HAP-1 (cell line): ENCODE results near the gene PDLIM5.
A peak's percentile ranks its signal among the peaks of the same experiment; 100 is the strongest.
"Not testable (repeated sequence)": the region's sequence is repeated elsewhere in the genome, so short reads cannot be mapped to it uniquely, and the experiment has no call there.

Experiments
- DNase-seq, 2 experiments: peaks; one replicate each; pipeline ENCODE4 v3.0.0-alpha.2; 2016 to 2020; ENCODE audit warnings: low spot score in 2 of 2
- H3K27me3 ChIP-seq: fragments of 250-450 bp; sonication (Bioruptor Pico); 2 replicates; pipeline ENCODE4 v1.5.1; 2020; ENCODE audit warnings: low read depth, mild to moderate bottlenecking, moderate library complexity
- H3K36me3 ChIP-seq: fragments of 250-450 bp; sonication (Bioruptor Pico); replicated peaks from 2 replicates; pipeline ENCODE4 v1.5.1; 2020; ENCODE audit warnings: mild to moderate bottlenecking
- H3K4me1 ChIP-seq: fragments of 250-450 bp; sonication (Bioruptor Pico); 2 replicates; pipeline ENCODE4 v1.5.1; 2020; ENCODE audit warnings: mild to moderate bottlenecking
- H3K4me3 ChIP-seq: fragments of 250-450 bp; sonication (Bioruptor Pico); 2 replicates; pipeline ENCODE4 v1.5.1; 2020; ENCODE audit warnings: mild to moderate bottlenecking, moderate library complexity
- H3K9me3 ChIP-seq: fragments of 250-450 bp; sonication (Bioruptor Pico); 2 replicates; pipeline ENCODE4 v1.5.1; 2020; ENCODE audit warnings: mild to moderate bottlenecking, moderate library complexity
- in situ Hi-C: fragments of 300-500 bp; cut with MboI; formaldehyde crosslinking; loops from 3 replicates; pipeline ENCODE4 v1.14.3; 2020; ENCODE audit warnings: low sequenced_read_pairs, inconsistent platforms, mixed read lengths

The PDLIM5 gene

DNA sequence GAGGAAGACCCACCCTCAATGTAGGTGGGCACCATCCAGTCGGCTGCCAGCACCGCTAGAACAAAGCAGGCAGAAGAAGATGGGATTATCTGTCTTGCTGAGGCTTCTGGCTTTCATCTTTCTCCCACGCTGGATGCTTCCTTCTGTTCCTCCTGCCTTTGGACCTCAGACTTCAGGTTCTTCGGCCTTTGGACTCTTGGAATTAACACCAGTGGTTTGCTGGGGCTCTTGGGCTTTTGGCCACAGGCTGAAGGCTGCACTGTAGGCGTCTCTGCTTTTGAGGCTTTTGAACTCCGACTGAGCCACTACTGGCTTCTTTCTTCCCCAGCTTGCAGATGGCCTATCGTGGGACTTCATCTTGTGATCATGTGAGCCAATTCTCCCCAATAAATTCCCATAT lies 55.1 kb downstream of the PDLIM5 start:
- H3K4me3 ChIP-seq, result no peak overlapping the region
- in situ Hi-C loops, result no loop called here
- H3K36me3 ChIP-seq, result no peaks in the 10 kb centered on the region
- no peaks in the 10 kb centered on the region for H3K9me3 ChIP-seq
- H3K27me3 ChIP-seq, result no peaks in the 10 kb centered on the region
- DNase-seq, result no peak
- H3K4me1 ChIP-seq, result no peaks in the 10 kb centered on the region

GRCh38 chr4:94507281-94507680 lies 55.5 kb downstream of the PDLIM5 start:
- no peaks in the 10 kb centered on the region for H3K27me3 ChIP-seq
- no peaks in the 10 kb centered on the region for H3K9me3 ChIP-seq
- in situ Hi-C loops, result no loop called here
- no peak for DNase-seq
- H3K4me3 ChIP-seq, result no peak overlapping the region
- H3K36me3 ChIP-seq, result no peaks in the 10 kb centered on the region
- H3K4me1 ChIP-seq, result no peaks in the 10 kb centered on the region

- Histone ChIP-seq H3K27me3 (no peaks in the 10 kb centered on the region), H3K9me3 (no peaks in the 10 kb centered on the region), H3K4me1 (no peaks in the 10 kb centered on the region), H3K4me3 (no peak overlapping the region), H3K36me3 (no peaks in the 10 kb centered on the region)
- no peak for DNase-seq
- in situ Hi-C loops, result no loop called here
These were observed 56.0 kb downstream of the PDLIM5 start for GRCh38 chr4:94507708-94508107.

GRCh38 chr4:94508296-94508695 lies 56.6 kb downstream of the PDLIM5 start:
- in situ Hi-C loops, result no loop called here
- Histone ChIP-seq H3K36me3 (no peaks in the 10 kb centered on the region), H3K4me1 (no peaks in the 10 kb centered on the region), H3K27me3 (no peaks in the 10 kb centered on the region), H3K9me3 (no peaks in the 10 kb centered on the region), H3K4me3 (no peak overlapping the region)
- no peak for DNase-seq

GRCh38 chr4:94508806-94509205 lies 57.1 kb downstream of the PDLIM5 start:
- no peak for DNase-seq
- Histone ChIP-seq H3K9me3 (no peaks in the 10 kb centered on the region), H3K4me3 (no peak overlapping the region), H3K4me1 (no peaks in the 10 kb centered on the region), H3K27me3 (no peaks in the 10 kb centered on the region), H3K36me3 (no peaks in the 10 kb centered on the region)
- in situ Hi-C loops, result no loop called here

DNA sequence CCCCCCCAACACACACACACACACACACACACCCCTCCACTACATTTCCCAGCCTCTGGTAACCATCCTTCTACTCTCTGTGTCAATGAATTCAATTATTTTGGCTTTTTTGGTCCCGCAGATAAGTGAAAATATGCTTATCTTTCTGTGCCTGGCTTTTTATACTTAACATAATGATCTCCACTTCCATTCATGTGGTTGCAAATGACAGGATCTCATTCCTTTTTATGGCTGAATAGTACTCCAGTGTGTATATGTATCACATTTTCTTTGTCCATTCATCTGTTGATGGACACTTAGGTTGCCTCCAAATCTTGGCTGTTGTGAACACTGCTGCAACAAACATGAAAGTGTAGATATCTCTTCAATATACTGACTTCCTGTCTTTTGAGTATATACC lies 59.8 kb downstream of the PDLIM5 start:
- Histone ChIP-seq H3K4me3 (no peak overlapping the region), H3K4me1 (peaks cover under 1% of the 10 kb centered on the region; the same call in 1 of the 2 replicates), H3K27me3 (no peaks in the 10 kb centered on the region), H3K9me3 (no peaks in the 10 kb centered on the region), H3K36me3 (no peaks in the 10 kb centered on the region)
- in situ Hi-C loops, result no loop called here
- DNase-seq, result no peak

- in situ Hi-C loops, H3K36me3 ChIP-seq, DNase-seq, H3K4me3 ChIP-seq, H3K4me1 ChIP-seq, H3K27me3 ChIP-seq, H3K9me3 ChIP-seq: not testable (repeated sequence)
These were observed 61.8 kb downstream of the PDLIM5 start for GRCh38 chr4:94513532-94513931.

- in situ Hi-C loops, result no loop called here
- no peak overlapping the region for H3K4me3 ChIP-seq
- no peaks in the 10 kb centered on the region for H3K36me3 ChIP-seq
- peaks cover 7% of the 10 kb centered on the region for H3K4me1 ChIP-seq
- H3K9me3 ChIP-seq, result no peaks in the 10 kb centered on the region
- DNase-seq, result no peak
- H3K27me3 ChIP-seq, result no peaks in the 10 kb centered on the region
These were observed 63.6 kb downstream of the PDLIM5 start for GRCh38 chr4:94515365-94515764.

GRCh38 chr4:94516067-94516466 lies 64.3 kb downstream of the PDLIM5 start:
- in situ Hi-C loops, result no loop called here
- Histone ChIP-seq H3K36me3 (no peaks in the 10 kb centered on the region), H3K4me1 (peaks cover 7% of the 10 kb centered on the region), H3K27me3 (no peaks in the 10 kb centered on the region), H3K9me3 (no peaks in the 10 kb centered on the region), H3K4me3 (no peak overlapping the region)
- no peak for DNase-seq

- no peaks in the 10 kb centered on the region for H3K9me3 ChIP-seq
- DNase-seq, result peak in 1 of 2 experiments; percentile 60
- no peaks in the 10 kb centered on the region for H3K27me3 ChIP-seq
- no peaks in the 10 kb centered on the region for H3K36me3 ChIP-seq
- no peak overlapping the region for H3K4me3 ChIP-seq
- in situ Hi-C loops, result no loop called here
- peaks cover 7% of the 10 kb centered on the region for H3K4me1 ChIP-seq
These were observed 65.3 kb downstream of the PDLIM5 start for GRCh38 chr4:94516999-94517398.

GRCh38 chr4:94517492-94517891 lies 65.8 kb downstream of the PDLIM5 start:
- Histone ChIP-seq H3K4me1 (peaks cover 8% of the 10 kb centered on the region), H3K36me3 (no peaks in the 10 kb centered on the region), H3K9me3 (no peaks in the 10 kb centered on the region), H3K27me3 (no peaks in the 10 kb centered on the region), H3K4me3 (no peak overlapping the region)
- in situ Hi-C loops, result no loop called here
- no peak for DNase-seq

GRCh38 chr4:94519019-94519418 lies 67.3 kb downstream of the PDLIM5 start:
- Histone ChIP-seq H3K4me1 (peaks cover 22% of the 10 kb centered on the region), H3K4me3 (no peak overlapping the region), H3K9me3 (no peaks in the 10 kb centered on the region), H3K27me3 (no peaks in the 10 kb centered on the region), H3K36me3 (no peaks in the 10 kb centered on the region)
- DNase-seq, result no peak
- in situ Hi-C loops, result no loop called here

DNA sequence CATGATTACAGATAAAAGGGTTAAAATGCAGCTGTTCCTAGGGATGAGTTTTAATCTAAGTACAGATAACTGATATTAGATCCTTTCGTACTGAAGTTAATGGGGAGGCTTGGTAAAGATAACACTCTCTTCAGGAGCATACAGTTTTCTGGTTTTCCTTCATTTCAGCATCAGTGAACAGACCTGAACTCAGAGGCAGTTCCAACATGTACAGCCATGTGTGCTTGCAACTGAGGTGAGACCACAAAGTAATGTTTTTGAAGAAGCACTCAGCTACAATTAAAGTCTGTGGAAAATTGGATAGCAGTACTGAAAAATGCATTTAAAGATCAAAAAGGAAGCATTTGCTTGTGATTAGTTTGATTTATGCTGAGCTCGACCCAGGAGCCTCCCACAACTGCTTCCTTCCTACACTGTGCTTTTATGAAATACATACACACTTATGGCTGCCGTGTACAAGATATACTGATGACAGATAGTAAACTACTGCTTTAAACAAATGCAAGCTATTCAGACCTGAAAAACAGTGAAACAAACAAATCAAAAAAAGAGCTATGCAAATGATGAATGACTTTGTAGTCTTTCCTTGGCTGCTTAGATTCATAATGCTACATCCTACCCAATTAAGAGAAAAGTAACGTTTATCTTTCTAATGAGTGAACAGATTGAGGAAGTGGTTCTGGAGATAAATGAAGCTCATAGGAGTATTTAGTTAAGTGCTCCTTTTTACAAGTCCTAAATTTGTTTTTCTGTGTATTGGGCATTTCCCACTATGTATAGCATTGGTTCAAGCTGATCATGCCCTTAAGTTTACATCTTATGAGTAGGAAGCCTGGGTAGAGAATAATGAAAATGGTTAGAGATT lies 68.4 kb downstream of the PDLIM5 start:
- DNase-seq, result no peak
- Histone ChIP-seq H3K9me3 (no peaks in the 10 kb centered on the region), H3K4me1 (peaks cover 22% of the 10 kb centered on the region), H3K4me3 (no peak overlapping the region), H3K36me3 (no peaks in the 10 kb centered on the region), H3K27me3 (no peaks in the 10 kb centered on the region)
- in situ Hi-C loops, result no loop called here

DNA sequence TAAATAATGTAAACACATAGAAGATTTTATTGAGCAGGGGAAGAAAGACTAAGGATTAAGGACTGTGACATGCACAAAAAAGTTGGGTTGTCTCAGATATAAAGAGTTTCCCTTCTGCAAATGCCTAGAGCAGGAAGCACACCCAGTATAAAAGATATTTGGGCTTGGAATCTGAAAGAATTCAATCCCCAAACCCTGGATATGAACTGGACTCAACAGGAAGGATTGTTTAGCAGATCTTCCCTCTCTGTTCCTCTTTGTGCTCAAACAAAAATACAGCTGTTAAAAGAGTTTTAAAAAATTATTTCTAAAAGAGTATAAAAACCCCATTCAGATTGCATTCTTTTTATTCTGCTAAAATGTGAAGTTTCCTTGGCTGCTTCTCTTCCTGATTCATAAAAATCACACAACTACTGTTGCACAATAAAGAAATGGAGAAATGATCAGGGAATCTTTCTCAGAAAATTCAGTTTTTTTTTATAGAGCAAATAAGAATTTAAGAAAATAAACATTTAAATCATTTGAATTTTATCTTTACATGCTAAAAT lies 71.4 kb downstream of the PDLIM5 start:
- H3K4me3 ChIP-seq, result no peak overlapping the region
- H3K4me1 ChIP-seq, result peaks cover 17% of the 10 kb centered on the region
- H3K9me3 ChIP-seq, result no peaks in the 10 kb centered on the region
- in situ Hi-C loops, result no loop called here
- H3K36me3 ChIP-seq, result no peaks in the 10 kb centered on the region
- no peaks in the 10 kb centered on the region for H3K27me3 ChIP-seq
- DNase-seq, result peak in 1 of 2 experiments; percentile 57
